B cell (primary cell): Measurements from ENCODE around the gene S100A12. TPM values are rescaled to one million over a fixed set of nuclear protein-coding genes. Genes with fewer than 3 reads are reported as not detected.
A peak's percentile ranks its signal among the peaks of the same experiment; 100 is the strongest.

Experiments
- ATAC-seq: fragments of 200-7000 bp; cut with Tn5 transposase; one replicate; pipeline ENCODE4 v1.10.0; 2021; ENCODE audit warnings: low read depth, mild to moderate bottlenecking, moderate number of reproducible peaks, moderate library complexity
- CTCF ChIA-PET: fragments of 350-600 bp; sonication (Branson Sonifier 250); formaldehyde crosslinking; loops from one replicate; lab custom pipeline; 2021; ENCODE audit warnings: antibody characterized with exemption, inconsistent platforms; lab: Charles Lee
- POLR2A ChIA-PET: fragments of 350-600 bp; sonication (Branson Sonifier 250); formaldehyde crosslinking; loops from one replicate; lab custom pipeline; 2021; ENCODE audit warnings: antibody characterized with exemption; lab: Charles Lee
- DNase-seq: peaks from one replicate; pipeline ENCODE4 v3.0.0; 2013
- H2AFZ ChIP-seq: 2 replicates; pipeline ENCODE4 v1.6.1; 2012; ENCODE audit warnings: mild to moderate bottlenecking, low read depth, low read length; ENCODE audit not compliant: insufficient read depth, poor library complexity, severe bottlenecking
- H3K27ac ChIP-seq, 2 donors: 1 replicate in 1 of 2; 2 replicates in 1 of 2; pipeline ENCODE4 v1.5.1; 2012 to 2013; ENCODE audit warnings: low read length in 2 of 2, mild to moderate bottlenecking in 2 of 2, moderate library complexity in 1 of 2
- H3K27me3 ChIP-seq, 4 experiments: fragments of 200-600 bp in 1 of 4; sonication (generic) in 1 of 4; replicated peaks in 1 of 4; 1 replicate in 2 of 4; 2 replicates in 2 of 4; pipeline versions ENCODE4 v1.6.1 to v1.7.0; 2013 to 2016; ENCODE audit warnings: low read length in 3 of 4, mild to moderate bottlenecking in 2 of 4, mixed read lengths in 1 of 4, moderate library complexity in 1 of 4; ENCODE audit not compliant: insufficient read depth in 4 of 4, control insufficient read depth in 3 of 4; ENCODE audit errors: control extremely low read depth in 1 of 4
- H3K36me3 ChIP-seq, 2 experiments: replicated peaks in 1 of 2; 1 replicate in 1 of 2; 2 replicates in 1 of 2; pipeline versions ENCODE4 v1.6.1 to v1.7.1; 2013; ENCODE audit warnings: low read length in 1 of 2; ENCODE audit not compliant: insufficient read depth in 2 of 2, control insufficient read depth in 1 of 2; ENCODE audit errors: control extremely low read depth in 1 of 2, extremely low read depth in 1 of 2
- H3K4me1 ChIP-seq, 2 donors: fragments of 200-600 bp in 1 of 2; sonication (generic) in 1 of 2; 1 replicate in 1 of 2; 2 replicates in 1 of 2; pipeline versions ENCODE4 v1.5.1 to v1.6.1; 2013 to 2017; ENCODE audit warnings: low read length in 2 of 2; ENCODE audit not compliant: control insufficient read depth in 2 of 2, insufficient read depth in 2 of 2
- H3K4me2 ChIP-seq: replicated peaks from 2 replicates; pipeline ENCODE3; 2012; ENCODE audit warnings: mild to moderate bottlenecking, low read depth, low read length; ENCODE audit not compliant: poor library complexity, severe bottlenecking
- H3K4me3 ChIP-seq, 5 experiments: fragments of 200-600 bp in 1 of 5; sonication (generic) in 1 of 5; 1 replicate in 3 of 5; 2 replicates in 2 of 5; pipeline versions ENCODE4 v1.5.1 to v1.7.0; 2011 to 2016; ENCODE audit warnings: low read length in 4 of 5, mild to moderate bottlenecking in 4 of 5, low read depth in 2 of 5, control low read depth in 1 of 5, moderate library complexity in 1 of 5; ENCODE audit not compliant: insufficient read depth in 1 of 5; ENCODE audit errors: control extremely low read depth in 1 of 5, extremely low read depth in 1 of 5
- H3K79me2 ChIP-seq: fragments of 200-600 bp; sonication (generic); one replicate; pipeline ENCODE4 v1.6.0; 2016; ENCODE audit warnings: low read length; ENCODE audit not compliant: control insufficient read depth, insufficient read depth
- H3K9ac ChIP-seq: fragments of 200-600 bp; sonication (generic); 2 replicates; pipeline ENCODE4 v1.6.1; 2017; ENCODE audit warnings: mild to moderate bottlenecking, low read length, moderate library complexity
- H3K9me3 ChIP-seq, 3 donors: one replicate each; pipeline versions ENCODE4 v1.6.1 to v1.7.1; 2013; ENCODE audit warnings: low read length in 2 of 3; ENCODE audit not compliant: control insufficient read depth in 2 of 3, insufficient read depth in 1 of 3; ENCODE audit errors: control extremely low read depth in 1 of 3
- H4K20me1 ChIP-seq: 2 replicates; pipeline ENCODE4 v1.6.0; 2012; ENCODE audit warnings: mild to moderate bottlenecking, low read length; ENCODE audit not compliant: insufficient read depth, control insufficient read depth, poor library complexity, severe bottlenecking
- H3K27ac Mint-ChIP-seq: one replicate; pipeline ENCODE4 v1.8.0; 2021; ENCODE audit warnings: mixed read lengths
- H3K27me3 Mint-ChIP-seq: one replicate; pipeline ENCODE4 v1.8.0; 2021; ENCODE audit warnings: mixed read lengths
- H3K4me1 Mint-ChIP-seq: one replicate; pipeline ENCODE4 v1.8.0; 2021; ENCODE audit warnings: mixed read lengths
- H3K4me3 Mint-ChIP-seq: one replicate; pipeline ENCODE4 v1.8.0; 2021; ENCODE audit warnings: mixed read lengths
- H3K9me3 Mint-ChIP-seq: one replicate; pipeline ENCODE4 v1.8.0; 2022; ENCODE audit warnings: mixed read lengths; ENCODE audit not compliant: insufficient read depth
- EZH2 ChIP-seq: IDR thresholded peaks from 2 replicates; pipeline ENCODE4 v1.6.1; 2012; ENCODE audit warnings: borderline replicate concordance, low read depth, mild to moderate bottlenecking, moderate library complexity, low read length; ENCODE audit not compliant: insufficient read depth, poor library complexity, severe bottlenecking
- WGBS: methylation state at CpG from one replicate; pipeline ENCODE4 v1.1.5; 2013; ENCODE audit warnings: missing lambda C conversion rate; ENCODE audit not compliant: insufficient coverage; 5-methylcytosine and 5-hydroxymethylcytosine counted together
- intact Hi-C: fragments of 100-400 bp; cut with micrococcal nuclease; formaldehyde crosslinking; loops from one replicate; pipeline ENCODE4 v1.10.0; 2022
- polyA plus RNA-seq: library from polyadenylated mRNA; depleted of rRNA; stranded (reverse); fragments of >200 nt; gene quantifications from 2 replicates; pipeline ENCODE4 v1.2.3, GENCODE V29; 2012
- total RNA-seq, 2 donors: library from RNA; stranded (reverse); fragments of 120-200 nt in 1 of 2; gene quantifications; 1 replicate in 1 of 2; 2 replicates in 1 of 2; pipeline versions ENCODE4 v1.2.3 to v1.2.4, GENCODE V29; 2013 to 2022
- TF ChIP-seq, protein P1 (sequence below): fragments of 200-600 bp; IDR thresholded peaks from one replicate; pipeline ENCODE4 v1.8.0; 2022; ENCODE audit warnings: antibody characterized with exemption, mild to moderate bottlenecking

S100A12 gene
- total and polyA plus RNA-seq, 2 donors (not counting 1 experiment from before 2014, with no cell fraction given): 3.4 TPM; not detected in 1

DNA sequence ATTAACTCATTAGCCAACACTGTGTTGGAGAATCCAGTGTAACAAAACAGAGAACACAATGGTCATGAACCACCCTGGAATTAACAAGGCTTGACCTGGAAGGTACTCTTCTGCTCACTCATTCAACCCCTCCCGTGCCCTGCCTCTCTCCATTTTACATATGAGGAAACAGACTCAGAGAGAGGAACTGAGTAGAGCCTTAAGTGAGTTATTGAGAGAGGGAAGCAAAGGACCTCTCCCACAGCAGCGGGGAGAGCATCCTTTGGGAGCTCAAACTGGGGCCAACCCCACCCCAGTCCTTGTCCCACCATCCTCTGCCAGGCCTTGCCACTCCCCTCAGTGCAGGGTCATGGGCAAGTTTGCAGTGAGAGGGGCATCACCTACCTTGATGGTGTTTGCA is 1.4 kb downstream of the S100A12 start:
- no peak overlapping the region for H3K9ac ChIP-seq
- Mint-ChIP-seq H3K9me3 (no peaks in the 10 kb centered on the region), H3K27ac (no peak overlapping the region), H3K4me3 (no peak overlapping the region), H3K4me1 (no peaks in the 10 kb centered on the region), H3K27me3 (peaks cover 27% of the 10 kb centered on the region)
- no peak overlapping the region for H3K27ac ChIP-seq
- H3K27me3 ChIP-seq: peaks cover 0 to 17% (median 2%) of the 10 kb centered on the region in 4 experiments
- H3K4me1 ChIP-seq: no peaks in the 10 kb centered on the region
- H3K9me3 ChIP-seq: no peaks in the 10 kb centered on the region
- no peaks in the 10 kb centered on the region for H4K20me1 ChIP-seq
- peak overlapping the region in 1 of 5 experiments; percentile 51 for H3K4me3 ChIP-seq
- H3K36me3 ChIP-seq: no peaks in the 10 kb centered on the region
- no peak overlapping the region for H2AFZ ChIP-seq
- no CpG with 5 or more reads among the region's 2 CpGs for WGBS
- no peaks in the 10 kb centered on the region for H3K79me2 ChIP-seq
- DNase-seq (no peak), ATAC-seq (no peak)
- POLR2A ChIA-PET: no interaction called here
- intact Hi-C loops: no loop called here
- TF ChIP-seq, protein P1, sequence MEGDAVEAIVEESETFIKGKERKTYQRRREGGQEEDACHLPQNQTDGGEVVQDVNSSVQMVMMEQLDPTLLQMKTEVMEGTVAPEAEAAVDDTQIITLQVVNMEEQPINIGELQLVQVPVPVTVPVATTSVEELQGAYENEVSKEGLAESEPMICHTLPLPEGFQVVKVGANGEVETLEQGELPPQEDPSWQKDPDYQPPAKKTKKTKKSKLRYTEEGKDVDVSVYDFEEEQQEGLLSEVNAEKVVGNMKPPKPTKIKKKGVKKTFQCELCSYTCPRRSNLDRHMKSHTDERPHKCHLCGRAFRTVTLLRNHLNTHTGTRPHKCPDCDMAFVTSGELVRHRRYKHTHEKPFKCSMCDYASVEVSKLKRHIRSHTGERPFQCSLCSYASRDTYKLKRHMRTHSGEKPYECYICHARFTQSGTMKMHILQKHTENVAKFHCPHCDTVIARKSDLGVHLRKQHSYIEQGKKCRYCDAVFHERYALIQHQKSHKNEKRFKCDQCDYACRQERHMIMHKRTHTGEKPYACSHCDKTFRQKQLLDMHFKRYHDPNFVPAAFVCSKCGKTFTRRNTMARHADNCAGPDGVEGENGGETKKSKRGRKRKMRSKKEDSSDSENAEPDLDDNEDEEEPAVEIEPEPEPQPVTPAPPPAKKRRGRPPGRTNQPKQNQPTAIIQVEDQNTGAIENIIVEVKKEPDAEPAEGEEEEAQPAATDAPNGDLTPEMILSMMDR: no peak
- no peak for TF ChIP-seq EZH2
- CTCF ChIA-PET: no interaction called here
- H3K4me2 ChIP-seq: no peak overlapping the region

DNA sequence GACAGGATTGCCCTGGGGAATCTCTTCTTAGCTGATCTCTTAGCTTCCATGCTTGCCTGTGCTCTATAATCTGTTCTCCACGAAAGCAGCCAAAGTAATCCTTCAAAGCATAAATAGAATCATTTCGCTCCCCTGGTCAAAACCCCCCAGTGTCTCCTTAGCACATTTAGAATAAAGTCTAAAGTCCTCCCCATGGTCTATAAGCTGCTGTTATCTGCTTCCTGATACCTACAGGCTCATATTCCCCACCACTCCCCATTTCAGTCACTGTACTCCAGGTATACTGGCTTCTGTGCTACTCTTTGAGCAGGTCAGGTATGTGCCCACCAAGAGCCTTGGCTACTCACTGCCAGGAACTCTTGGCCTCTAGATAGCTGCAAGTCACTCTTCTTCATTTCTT is 2.9 kb downstream of the S100A12 start:
- H3K9me3 Mint-ChIP-seq: no peaks in the 10 kb centered on the region
- H3K4me3 Mint-ChIP-seq: no peak overlapping the region
- WGBS: no CpG with 5 or more reads among the region's 2 CpGs

More for the DNA sequence above, 2.9 kb downstream of the S100A12 start:
- intact Hi-C loops: no loop called here
- Mint-ChIP-seq H3K4me1 (no peaks in the 10 kb centered on the region), H3K27me3 (peaks cover 19% of the 10 kb centered on the region), H3K27ac (no peak overlapping the region)
- no peak for TF ChIP-seq EZH2
- TF ChIP-seq, protein P1: no peak
- Histone ChIP-seq H3K79me2 (no peaks in the 10 kb centered on the region), H2AFZ (no peak overlapping the region), H3K36me3 (no peaks in the 10 kb centered on the region), H3K4me3 (no peak overlapping the region), H4K20me1 (no peaks in the 10 kb centered on the region), H3K27ac (no peak overlapping the region), H3K27me3 (peaks cover 0 to 13% (median 2%) of the 10 kb centered on the region in 4 experiments), H3K9me3 (no peaks in the 10 kb centered on the region), H3K9ac (no peak overlapping the region), H3K4me1 (no peaks in the 10 kb centered on the region), H3K4me2 (no peak overlapping the region)
- DNase-seq: no peak
- CTCF ChIA-PET: no interaction called here
- ATAC-seq: no peak
- POLR2A ChIA-PET: no interaction called here
